HTERT RPE-1 (cell line): ENCODE measurements around the gene PHIP.
"Not testable (repeated sequence)": the region's sequence is repeated elsewhere in the genome, so short reads cannot be mapped to it uniquely, and the experiment has no call there.

Experiments
- in situ Hi-C: fragments of 300-500 bp; cut with MboI; formaldehyde crosslinking; loops from 4 replicates; pipeline ENCODE4 v1.14.3; 2020; ENCODE audit warnings: low sequenced_read_pairs

Gene PHIP

DNA sequence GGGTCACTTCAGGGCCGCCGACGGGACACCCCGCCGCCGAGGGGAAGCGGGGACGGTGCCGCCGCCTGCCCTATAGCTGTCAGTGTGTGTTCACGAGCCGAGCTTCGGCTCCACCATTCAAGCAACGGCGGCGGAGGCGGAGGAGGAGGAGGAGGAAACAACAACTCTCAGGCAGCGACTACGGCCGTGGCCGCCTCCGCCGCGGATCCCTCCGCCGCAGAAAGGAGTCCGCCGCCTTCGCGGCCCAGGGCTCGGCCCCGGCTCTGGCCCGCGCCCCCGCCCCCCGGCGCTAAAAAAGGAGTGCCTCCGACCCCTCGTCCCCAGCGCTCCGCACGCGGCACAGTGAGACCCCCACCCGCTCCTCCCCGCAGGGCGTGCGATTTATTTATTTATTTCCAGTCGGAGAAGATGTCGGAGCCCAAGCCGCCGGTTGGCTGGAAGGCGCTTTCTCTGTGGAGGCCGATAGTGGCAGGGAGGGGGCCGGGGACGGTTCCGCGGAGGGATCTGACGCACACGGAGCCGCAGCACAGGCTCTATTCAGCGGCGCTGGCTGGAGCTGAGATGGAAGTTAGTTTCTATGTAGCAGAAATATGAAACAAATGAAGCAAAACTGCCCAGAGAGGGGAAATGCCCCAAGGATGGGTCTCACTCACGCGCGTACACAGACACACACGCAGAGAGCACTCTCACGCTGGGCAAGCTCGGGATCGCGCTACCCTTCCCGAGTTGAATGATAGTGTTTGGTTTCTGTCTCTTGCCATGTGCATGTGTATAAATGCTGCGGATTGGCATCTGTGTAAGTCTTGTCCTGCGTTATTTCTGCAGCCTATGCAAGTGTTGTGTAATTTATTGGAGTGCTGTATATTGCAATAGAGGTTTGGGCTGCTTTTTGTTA is at the start of gene PHIP:
PHIP (minus strand) TSS at position 180 of the 895 bp plus-strand sequence. CDS start 186 bp downstream, outside the sequence.
- in situ Hi-C loops = no loop called here

DNA sequence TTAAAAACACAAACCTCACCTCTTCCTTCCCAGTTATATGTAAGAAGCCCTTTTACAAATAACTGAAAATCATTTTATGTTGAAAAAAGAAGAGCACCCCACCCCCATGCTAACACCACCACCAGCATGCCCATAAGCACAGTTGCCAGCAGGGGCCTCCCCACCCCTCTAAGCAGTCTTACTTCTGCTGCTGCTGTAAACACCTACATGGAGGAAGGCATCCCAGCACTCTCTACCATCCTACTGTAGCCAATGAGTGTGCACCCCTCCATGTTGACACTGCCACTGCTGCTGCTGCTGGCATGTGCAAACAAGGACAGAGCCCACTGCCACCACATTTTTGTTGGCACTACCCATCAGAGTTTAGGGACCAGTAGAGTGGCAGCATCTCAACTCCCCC is 49.6 kb upstream of the PHIP start:
- in situ Hi-C loops = no loop called here

DNA sequence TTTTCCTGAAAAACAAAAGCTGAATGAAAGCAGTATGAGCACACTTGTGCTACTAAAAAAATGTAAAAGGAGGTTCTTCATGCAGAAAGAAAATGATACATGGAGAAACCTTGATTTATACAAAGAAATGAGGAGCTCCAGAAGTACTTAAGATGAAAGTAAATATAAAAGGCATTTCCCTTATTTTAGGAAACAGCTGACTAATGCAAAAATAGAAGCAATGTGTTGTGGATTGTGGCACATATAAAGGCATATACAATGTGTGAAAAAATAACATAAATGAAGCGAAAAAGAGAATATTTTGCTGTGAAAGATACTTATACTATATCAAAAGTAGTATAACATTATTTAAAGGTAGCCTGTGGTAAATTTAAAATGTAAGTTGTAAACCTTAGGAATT is 41.2 kb upstream of the PHIP start:
- in situ Hi-C loops = no loop called here

DNA sequence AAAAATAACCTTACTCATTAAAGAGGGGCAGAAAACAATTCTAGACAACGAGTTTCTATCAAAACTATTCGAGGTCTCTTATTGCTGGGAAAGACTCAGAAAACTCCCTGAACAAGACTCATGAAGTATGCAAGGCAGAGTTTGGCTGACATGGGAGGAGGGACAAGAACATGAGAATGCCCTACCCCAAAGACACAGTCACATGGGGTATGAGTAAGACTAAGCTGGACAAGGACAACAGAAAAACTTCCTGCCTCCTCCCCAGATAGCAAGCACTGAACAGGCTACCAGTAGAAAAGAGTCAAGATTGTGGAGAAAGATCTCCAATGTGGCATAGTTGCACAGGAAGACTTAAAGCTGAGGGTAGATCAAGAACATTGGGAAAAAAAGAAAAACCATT is 39.7 kb upstream of the PHIP start:
- in situ Hi-C loops = no loop called here

DNA sequence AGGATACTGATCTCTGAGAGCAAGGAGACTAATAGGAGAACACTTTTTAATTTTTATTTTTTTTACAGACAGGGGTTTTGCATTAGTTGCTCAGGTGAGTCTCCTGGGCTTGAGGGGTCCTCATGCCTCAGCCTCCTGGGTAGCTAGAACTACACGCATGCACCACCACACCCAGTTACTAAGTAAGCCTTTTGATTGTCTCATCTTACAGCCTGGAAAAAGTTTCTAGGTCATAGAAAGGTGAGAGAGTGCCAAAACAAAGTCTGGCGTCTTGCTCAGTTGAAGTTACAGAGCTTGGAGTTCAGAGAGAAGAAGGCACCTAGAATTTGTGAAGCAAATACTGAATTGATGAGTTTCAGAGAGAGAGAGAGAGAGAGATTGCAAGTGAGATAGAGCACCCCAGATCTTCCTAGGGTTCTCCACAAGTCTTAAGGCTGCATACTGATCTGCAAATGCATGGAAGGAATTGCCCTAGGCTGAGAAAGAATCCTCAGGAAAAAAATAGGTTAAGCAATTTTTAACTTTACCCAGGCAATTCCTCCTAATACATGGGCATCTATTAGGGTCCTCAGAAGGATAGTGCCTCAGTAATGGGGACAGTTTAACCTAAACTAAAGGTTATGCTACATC is 37.6 kb upstream of the PHIP start:
- in situ Hi-C loops = no loop called here

DNA sequence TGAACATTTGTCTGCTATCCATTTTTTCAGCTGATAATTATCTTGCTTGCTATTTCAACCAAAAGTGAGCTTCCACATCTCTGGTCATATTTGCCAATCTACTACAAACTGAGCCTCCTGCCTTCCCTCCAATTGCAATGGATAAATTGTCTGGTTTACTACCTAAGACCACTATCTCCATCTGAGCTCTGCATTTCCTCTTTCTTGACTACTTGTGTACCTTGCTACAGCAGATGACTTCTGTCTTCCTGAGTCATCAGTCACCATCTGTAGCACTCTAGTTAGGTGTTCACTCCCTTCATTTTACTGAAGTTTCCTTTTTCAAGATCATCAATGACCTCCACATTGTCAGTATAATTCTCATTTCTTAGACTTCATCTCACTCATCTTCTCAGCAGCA is 33.5 kb upstream of the PHIP start:
- in situ Hi-C loops = no loop called here

DNA sequence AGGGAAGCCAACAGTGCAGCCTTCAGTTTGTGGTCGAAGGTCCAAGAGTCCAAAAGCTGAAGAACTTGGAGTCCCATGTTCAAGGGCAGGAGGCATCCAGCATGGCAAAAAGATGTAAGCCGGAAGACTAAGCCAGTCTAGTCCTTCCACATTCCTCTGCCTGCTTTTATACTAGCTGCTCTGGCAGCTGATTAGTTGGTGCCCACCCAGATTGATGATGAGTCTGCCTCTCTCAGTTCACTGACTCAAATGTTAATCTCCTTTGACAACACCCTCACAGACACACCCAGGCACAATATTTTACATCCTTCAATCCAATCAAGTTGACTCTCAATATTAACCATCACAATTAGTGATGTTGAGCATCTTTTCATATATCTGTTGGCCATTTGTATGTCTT is 23.1 kb upstream of the PHIP start:
- in situ Hi-C loops = no loop called here

DNA sequence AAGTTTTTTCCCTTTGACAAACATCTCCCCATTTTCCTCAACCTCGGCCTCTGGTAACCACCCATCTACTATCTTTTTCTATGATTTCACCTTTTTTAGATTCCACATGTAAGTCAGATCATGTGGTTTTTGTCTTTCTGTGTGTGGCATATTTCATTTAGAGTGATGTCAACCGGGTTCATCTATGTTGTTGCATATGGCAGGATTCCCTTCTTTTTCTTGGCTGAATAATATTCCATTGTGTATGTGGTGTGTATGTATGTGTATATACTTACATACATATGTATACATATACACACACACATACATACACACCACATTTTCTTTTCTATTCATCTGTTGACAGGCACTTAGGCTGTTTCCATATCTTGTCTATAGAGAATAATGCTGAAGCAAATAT is 22.2 kb upstream of the PHIP start:
- in situ Hi-C loops = no loop called here

DNA sequence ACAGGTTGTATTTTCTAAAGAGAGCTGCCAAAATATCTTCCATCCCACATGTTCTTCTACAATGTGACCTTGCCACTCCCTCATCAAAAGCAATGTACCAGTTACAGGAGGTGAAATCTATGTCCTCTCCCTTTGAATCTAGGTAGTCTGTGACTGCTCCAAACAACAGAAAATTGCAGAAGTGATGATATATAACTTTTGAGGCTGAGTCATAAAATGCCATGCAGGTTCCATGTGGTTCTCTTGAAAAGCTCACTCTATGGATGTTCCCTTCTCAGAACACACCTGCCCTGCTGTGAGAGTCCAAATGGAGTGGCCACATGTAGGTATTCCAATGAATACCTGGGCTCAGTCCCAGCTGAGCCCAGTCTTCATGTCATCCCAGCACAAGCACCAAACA is 16.9 kb upstream of the PHIP start:
- in situ Hi-C loops = no loop called here

DNA sequence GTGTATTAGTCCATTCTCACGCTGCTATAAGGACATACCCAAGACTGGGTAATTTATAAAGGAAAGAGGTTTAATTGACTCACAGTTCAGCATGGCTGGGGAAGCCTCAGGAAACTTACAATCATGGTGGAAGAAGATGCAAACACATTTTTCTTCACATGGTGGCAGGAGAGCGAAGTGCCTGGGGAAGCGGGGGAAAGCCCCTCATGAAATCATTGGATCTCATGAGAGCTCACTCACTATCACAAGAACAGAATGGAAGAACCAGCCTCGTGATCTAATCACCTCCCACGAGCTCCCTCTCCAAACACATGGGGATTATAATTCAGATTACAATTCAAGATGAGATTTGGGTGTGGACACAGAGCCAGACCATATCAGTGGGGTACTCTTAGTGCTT is 13.7 kb upstream of the PHIP start:
- in situ Hi-C loops = not testable (repeated sequence)

DNA sequence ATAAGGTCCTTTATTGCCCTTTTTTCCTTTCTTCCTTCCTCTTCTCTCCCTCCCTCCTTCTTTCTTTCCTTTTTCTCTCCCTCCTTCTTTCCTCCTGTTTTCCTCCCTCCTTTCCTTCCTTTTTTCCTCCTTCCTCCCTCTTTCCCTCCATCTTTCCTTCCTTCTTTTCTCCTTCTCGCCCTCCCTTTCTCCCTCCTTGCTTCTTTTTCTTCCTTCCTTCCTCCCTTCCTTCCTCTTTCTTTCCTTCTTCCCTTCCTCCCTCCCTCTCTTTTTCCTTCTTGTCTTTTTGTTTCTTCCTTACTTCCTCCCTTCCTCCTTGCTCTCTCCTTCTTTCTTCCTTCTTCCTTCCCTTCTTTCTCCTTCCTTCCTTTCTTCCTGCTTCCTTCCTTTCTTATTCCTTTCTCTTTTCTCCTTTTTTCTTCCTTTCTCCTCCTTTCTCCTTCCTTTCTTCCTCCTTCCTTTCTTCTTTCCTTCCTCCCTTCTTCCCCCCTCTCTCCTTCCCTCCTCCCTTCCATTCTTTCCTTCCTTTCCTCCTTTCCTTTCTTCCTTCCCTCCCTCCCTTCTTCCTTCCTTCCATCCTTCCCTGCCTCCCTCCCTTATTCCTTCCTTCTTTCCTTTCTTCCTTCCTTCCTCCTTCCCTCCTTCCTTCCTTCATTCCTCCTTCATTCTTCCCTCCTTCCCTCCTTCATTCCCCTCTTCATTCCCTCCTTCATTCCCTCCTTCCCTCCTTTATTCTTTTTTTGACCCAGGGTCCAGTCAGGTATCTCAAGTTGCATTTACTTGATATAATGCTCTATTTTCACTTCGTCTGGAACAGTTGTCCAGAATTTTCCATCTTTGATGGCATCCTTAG is 11.7 kb upstream of the PHIP start:
- in situ Hi-C loops = no loop called here

DNA sequence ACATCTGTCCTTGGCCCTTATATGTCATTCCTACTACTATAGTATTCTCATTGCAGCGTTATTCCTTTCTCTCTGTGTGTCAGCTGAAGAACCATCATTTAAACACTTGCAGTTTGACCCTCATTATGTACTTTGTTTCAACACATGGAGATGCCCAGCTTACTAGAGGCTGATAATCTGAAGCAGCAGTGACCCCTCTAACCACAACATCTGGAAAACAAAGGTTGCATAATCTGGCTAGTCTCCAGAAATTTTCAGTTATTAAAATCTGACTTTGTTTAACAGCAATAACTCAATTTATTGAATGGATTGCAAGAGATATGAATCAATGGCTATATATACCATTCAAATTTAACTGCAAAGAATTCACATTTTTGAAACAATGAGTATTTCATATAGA is 6.6 kb upstream of the PHIP start:
- in situ Hi-C loops = no loop called here

DNA sequence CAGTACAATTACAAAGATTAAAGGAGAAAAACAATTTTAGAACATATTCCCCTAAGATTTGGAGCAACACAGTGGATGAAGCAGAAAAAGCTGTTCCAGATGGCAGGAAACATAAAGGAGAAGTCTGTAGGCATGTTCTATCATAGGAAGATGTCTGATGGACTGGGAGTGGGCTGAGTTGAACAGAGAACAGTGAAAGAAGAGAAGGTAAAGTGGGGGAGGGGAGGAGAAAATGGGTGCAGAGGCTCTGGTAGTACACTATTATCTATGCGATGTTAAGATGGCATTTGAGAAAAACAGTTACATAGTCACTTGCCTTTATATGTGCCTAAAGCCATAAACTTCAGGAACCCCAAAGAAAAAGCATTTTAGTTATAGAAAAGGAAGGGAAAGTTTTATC is 4.2 kb upstream of the PHIP start:
- in situ Hi-C loops = no loop called here

DNA sequence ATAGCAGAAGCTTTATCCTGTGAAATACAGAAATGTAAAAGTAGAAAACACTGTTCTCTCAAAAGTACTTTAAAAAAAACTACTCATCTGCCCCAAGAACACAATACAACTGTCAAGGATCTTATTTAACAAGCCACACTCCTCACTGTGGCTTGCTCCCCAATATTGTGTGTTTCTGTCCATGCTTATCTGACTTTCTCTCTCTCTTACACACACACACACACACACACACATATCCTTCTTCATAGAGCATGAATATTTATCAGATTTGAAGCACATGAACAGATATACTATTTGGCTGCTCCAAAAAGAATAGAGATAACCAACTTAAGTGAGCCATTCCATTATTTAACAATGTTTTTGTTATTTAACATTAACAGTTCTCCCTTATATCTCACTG is 3.6 kb upstream of the PHIP start:
- in situ Hi-C loops = no loop called here

DNA sequence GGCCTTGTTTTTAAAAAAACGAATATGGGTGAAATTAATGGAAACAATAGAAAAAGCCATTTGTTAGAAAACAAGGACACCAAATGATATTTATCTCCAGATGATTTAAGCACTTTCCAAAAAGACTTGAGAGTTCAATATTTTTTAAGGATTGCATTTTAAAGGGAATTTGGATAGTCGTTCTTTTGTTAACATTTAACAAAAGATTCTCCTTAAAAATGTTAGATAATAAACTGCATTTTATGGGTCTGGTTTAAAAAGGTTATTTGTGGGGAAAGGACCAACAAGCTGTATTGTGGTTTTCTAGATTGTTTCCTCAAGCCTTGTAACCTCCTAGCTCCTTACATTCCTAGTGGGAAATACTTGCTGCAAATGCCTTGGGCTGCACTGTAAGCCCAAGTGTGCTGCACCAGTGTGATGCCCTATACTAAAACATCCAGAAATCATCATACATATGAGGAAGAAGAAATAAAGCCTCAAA is 1.5 kb upstream of the PHIP start:
- in situ Hi-C loops = no loop called here

DNA sequence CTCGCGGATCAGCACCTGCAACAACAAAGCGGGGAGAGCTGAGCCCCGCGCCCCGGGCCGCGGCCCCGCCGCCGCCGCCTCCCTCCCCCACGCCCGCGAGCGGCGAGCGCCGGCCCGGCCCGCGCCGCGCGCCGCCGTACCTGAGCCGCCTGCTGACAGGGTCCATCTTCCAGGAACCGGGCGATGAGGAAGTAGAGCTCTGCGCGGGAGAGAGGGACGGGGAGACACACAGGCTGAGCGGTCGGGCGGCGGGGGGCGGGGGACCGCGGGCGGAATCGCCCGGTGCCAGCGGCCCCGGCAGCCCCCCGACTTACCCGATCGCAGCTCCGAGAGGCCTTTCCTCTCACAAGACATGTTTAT is 359 bp downstream of the PHIP start:
- in situ Hi-C loops = no loop called here

DNA sequence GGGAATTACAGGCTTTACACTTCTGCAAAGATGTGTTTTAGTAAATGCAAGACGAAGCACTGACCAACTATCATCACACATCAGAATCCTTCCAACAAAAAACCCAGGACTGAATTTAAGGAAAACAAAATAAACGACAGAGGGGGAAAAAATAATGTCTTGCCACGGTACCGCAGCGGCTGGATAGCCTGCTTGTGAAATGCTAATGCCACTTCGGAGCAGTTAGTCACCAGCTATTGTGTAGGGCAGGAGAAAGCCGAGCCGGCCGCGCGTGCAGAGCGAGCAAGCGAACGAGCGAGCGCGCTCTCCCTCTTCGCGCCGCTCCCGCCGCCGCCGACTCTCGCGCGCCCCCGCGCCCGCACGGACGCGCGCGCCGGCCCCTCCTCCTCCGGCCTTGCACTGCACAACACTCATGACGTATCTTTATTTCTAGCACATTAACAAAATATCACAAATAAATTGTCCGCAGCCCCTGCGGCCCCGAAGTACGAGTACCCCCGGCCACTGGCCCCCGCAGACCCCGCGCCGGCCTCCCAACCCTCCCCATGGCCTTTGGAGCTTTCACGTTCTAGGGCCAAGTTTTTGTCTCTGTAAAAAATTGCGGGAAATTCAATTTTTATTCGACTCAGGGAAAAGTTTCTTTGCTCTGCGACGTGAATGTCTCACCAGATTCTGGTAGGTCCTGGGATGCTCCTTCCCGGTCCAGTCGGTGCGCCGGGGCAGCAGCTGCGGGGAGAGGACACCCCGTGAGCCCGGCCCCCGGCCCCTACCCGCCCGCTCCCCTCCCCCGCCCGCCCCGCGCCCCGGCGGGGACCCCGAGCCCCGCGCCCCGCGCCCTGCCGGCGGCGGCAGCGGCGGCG is 1.0 kb downstream of the PHIP start:
- in situ Hi-C loops = no loop called here

DNA sequence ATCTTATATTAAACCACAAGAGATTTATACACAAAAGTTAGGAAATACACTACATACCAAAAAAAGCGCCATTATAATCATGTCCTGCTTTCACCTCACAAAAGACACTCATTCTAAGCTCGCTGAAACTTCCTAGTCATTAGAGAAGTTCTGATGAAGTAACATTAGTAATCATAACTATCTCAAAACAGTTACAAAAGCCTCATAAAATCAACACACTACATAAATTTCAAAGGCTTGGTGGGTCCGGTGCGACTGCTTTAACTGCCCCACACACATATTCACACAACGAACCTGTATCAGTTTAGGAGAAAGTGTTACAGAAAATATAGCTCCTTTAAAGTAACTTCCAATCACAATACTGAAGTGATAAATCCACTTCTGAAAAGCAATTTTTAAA is 1.9 kb downstream of the PHIP start:
- in situ Hi-C loops = no loop called here

DNA sequence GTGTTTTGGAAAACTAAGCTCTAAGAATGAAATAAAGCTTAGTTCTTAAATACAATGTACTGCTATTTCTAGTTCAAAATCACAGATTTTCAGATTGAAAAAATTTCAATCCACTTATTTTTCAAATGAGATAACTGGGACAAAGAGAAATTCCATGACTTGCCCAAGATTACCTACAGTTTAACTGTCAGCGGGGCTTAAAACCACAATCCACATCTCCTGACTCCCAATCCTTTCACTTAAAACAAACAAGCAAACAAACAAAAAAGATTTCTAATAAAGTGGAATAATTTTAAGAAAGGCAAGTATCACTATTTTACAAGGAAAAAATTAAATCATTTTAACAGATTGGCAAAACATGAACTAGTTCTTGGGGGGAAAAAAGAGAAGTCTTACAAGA is 4.2 kb downstream of the PHIP start:
- in situ Hi-C loops = no loop called here

DNA sequence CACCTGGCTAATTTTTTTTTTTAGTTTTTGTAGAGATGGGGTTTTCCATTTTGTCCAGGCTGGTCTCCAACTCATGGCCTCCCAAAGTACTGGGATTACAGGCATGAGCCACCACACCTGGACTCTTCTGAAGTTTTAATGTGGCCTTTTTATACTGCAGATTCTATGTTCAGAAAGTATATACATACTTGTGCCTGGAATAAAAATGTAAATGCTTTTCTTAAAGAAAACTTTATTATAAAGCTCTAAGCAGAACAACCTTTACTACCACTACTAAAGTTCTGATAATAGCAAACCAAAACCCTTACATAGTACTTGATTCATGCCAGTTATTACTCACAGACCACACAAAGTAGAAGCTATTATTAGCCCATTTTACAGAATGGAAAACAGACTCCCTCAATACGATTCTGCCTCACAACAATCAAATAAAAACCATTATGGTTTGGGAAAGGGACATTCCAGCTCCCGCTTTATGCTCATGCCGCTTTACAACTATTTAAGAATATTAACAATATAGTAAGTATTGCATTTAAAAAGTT is 5.3 kb downstream of the PHIP start:
- in situ Hi-C loops = no loop called here
